Raji (cell line): Measurements from ENCODE around the gene GDF9.

Experiments
- POLR2A ChIP-seq: IDR thresholded peaks from 2 replicates; pipeline ENCODE4 v1.6.1; 2011; ENCODE audit warnings: low read depth, low read length, control low read depth; ENCODE audit not compliant: insufficient read depth

GDF9 gene

GRCh38 chr5:132877466-132877865 lies 11.2 kb upstream of the GDF9 start:
- TF ChIP-seq POLR2A, result no peak

DNA sequence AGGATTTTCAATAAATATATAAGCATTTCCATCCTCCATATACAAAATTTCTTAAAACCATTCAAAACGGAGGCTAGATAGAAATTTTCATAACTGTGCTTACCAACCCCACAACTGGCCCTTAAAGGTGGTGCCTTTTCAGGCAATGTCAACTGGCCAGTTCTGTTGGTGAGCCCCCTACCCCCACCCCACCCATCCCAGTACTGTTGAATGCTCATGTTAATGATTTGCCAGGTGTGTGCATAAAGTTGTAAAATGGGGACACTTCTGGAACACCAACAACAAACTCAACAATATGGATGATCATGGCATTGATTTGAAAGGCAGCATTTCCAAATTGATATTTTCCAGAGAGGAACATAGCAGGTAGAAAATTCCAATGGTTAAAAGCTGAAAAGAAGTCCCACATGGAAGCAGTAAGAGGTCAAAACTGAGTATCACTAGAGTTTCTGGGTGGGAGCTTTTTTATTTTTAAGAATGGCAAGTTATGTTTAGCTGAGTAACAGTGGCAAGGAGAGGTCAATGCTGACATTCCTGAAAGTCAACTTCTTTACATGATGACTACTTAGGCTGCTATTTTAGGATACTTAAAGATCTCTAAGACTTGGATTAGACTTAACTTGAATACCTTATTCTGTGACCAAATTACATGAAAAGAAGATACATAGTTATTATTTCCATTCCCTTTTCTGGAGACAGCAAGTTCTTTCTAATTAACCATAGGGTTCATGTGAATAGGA lies 9.9 kb upstream of the GDF9 start:
- no peak for TF ChIP-seq POLR2A

DNA sequence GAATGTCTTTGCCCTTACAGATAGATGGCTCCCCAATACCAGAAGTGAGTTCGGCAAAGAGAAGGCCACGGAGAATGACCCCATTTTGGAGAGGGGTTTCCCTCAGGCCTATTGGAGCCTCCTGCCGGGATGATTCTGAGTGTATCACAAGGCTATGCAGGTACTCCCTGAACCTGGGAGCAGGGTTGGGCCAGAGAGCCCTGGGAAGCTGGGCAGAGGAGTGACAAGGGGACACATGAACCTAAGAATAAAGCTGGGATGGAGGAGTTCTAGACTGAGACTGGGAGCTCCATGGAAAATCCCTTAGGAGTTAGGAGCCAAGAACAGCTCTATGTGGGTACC lies 7.6 kb upstream of the GDF9 start:
- no peak for TF ChIP-seq POLR2A

- TF ChIP-seq POLR2A, result no peak
Observed at GRCh38 chr5:132873119-132873929, 7.1 kb upstream of the GDF9 start, which contains the start of gene LEAP2. LEAP2 (plus strand) TSS chr5:132873668; CDS start chr5:132873695, 27 bp downstream.

GRCh38 chr5:132872788-132873118 lies 6.5 kb upstream of the GDF9 start:
- no peak for TF ChIP-seq POLR2A

DNA sequence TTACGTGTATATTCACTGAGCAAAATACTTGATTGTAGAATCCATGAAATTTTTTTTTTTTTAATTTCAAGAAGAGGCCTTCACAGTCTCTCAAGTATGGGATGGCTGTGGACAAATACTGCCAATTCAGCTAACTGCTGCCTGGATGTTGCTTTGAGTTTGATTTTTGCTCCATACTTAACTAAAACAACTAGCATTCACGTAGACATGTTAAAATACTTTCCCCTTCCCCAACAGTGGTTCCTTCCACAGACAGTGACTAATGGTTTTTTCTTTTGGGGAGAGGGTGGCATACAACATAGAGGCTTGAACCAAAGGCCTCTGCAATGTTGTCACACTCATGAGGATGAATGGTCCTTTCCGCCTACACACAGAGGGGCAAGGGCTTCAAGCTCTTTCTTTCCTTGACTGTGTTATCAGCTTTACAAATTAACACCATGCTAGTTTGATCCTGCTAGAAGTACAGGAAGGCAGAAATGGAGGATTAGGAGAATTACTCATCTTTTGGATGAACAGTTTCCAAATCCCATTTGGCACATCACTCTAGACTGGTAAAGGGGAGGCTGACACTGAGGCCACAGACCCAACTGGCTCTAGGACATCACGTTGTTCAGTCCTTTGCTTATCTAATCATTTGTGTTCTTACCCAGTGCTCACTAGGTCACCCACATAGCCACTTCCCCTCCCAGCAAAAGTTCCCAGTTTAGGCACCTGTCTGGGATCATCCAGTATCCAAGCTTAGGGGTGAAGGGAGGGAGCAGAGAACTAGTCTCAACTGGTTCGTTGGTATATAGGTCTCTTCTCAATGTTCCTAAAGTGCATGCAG lies 5.4 kb upstream of the GDF9 start:
- no peak for TF ChIP-seq POLR2A

GRCh38 chr5:132870801-132871200 lies 4.5 kb upstream of the GDF9 start:
- no peak for TF ChIP-seq POLR2A

GRCh38 chr5:132868754-132869153 lies 2.5 kb upstream of the GDF9 start:
- no peak for TF ChIP-seq POLR2A

DNA sequence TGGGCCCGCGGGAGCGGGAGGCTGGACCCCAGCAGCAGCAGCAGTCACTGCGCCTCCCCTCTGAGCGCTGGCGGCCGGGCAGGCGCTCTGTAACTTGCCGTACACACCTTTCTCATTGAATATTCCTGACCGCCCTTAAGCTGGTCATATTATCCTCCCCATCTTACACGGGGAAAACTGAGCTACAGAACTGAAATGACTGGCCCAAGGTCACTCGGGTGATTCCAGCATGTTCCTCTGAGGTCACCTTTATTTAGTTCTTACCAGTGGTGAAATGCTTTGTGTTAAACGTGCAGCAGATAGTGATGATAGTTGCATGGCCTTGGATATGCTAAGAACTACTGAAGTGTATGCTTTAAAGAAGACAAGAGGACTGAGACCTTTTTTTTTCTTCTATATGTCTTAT lies 780 bp upstream of the GDF9 start:
- TF ChIP-seq POLR2A, result no peak

GRCh38 chr5:132865668-132866341 lies 464 bp downstream of the GDF9 start:
- no peak for TF ChIP-seq POLR2A

GRCh38 chr5:132860742-132861141 lies 5.5 kb downstream of the GDF9 start:
- no peak for TF ChIP-seq POLR2A

GRCh38 chr5:132859889-132860437 lies 6.3 kb downstream of the GDF9 start:
- TF ChIP-seq POLR2A, result no peak

DNA sequence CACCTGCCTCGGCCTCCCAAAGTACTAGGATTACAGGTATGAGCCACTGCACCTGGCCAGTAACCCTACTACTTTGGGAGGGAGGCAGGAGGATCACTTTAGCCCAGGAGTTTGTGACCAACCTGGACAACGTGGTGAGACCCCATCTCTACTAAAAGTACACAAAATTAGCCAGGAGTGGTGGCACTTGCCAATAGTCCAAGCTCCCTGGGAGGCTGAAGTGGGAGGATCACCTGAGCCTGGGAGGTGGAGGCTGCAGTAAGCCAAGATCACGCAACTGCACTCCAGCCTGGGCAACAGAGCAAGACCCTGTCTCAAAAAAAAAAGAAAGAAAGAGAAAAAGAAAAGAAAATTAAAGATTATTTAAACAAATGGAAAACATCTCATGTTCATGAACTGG lies 10.3 kb downstream of the GDF9 start:
- TF ChIP-seq POLR2A, result no peak

GRCh38 chr5:132854301-132854700 lies 12.0 kb downstream of the GDF9 start:
- no peak for TF ChIP-seq POLR2A

DNA sequence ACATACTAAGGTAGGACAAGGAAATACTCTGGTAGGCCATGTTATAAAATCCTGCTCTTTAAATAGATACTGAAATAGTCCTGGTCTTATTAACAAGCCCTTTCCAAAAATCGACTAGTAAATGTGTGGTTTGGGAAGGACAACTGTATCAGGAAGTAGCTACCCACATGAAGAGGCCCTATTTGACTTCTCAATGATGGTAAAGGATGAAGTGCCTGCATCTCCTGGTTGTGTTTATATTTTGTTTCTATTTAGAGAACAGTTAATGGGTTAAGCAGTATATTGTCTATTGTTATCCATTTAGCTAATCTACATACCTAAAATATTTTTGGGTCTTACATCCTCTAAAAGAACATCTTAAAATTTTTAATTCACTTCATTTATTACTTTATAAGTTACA lies 12.5 kb downstream of the GDF9 start:
- no peak for TF ChIP-seq POLR2A
